Mesenchymal stem cell (in vitro differentiated cells and primary cell): ENCODE measurements around the gene ADCYAP1. TPM values are rescaled to one million over a fixed set of nuclear protein-coding genes. Genes with fewer than 3 reads are reported as not detected.
A peak's percentile ranks its signal among the peaks of the same experiment; 100 is the strongest.

Experiments
- DNase-seq: peaks from one replicate; pipeline ENCODE4 v3.0.0-alpha.2; 2013
- H2AFZ ChIP-seq: one replicate; pipeline ENCODE4 v1.6.1; 2013; ENCODE audit warnings: low read depth, mild to moderate bottlenecking, control low read depth, inconsistent platforms, low read length, moderate library complexity
- H2AK5ac ChIP-seq: 2 replicates; pipeline ENCODE4 v1.6.1; 2013; ENCODE audit warnings: low read length, moderate library complexity, mild to moderate bottlenecking, inconsistent platforms; ENCODE audit not compliant: severe bottlenecking
- H2BK120ac ChIP-seq: one replicate; pipeline ENCODE4 v1.6.1; 2013; ENCODE audit warnings: low read depth, mild to moderate bottlenecking, inconsistent platforms, low read length, moderate library complexity
- H2BK12ac ChIP-seq, 2 experiments: one replicate each; pipeline ENCODE4 v1.6.1; 2013; ENCODE audit warnings: inconsistent platforms in 2 of 2, low read length in 2 of 2, mild to moderate bottlenecking in 2 of 2, moderate library complexity in 2 of 2, control low read depth in 1 of 2
- H2BK15ac ChIP-seq: one replicate; pipeline ENCODE4 v1.6.1; 2013; ENCODE audit warnings: mild to moderate bottlenecking, low read depth, inconsistent platforms; ENCODE audit not compliant: poor library complexity, severe bottlenecking
- H2BK5ac ChIP-seq: 2 replicates; pipeline ENCODE4 v1.6.1; 2013; ENCODE audit warnings: low read depth, mild to moderate bottlenecking, low read length, control low read depth, inconsistent platforms; ENCODE audit not compliant: poor library complexity, severe bottlenecking
- H3K14ac ChIP-seq, 2 experiments: one replicate each; pipeline ENCODE4 v1.6.1; 2013; ENCODE audit warnings: inconsistent platforms in 2 of 2, low read length in 2 of 2, control low read depth in 1 of 2, mild to moderate bottlenecking in 1 of 2, moderate library complexity in 1 of 2
- H3K18ac ChIP-seq, 2 experiments: one replicate each; pipeline ENCODE4 v1.6.1; 2013; ENCODE audit warnings: inconsistent platforms in 2 of 2, low read length in 2 of 2, control low read depth in 1 of 2, low read depth in 1 of 2, mild to moderate bottlenecking in 1 of 2
- H3K23ac ChIP-seq, 2 experiments: one replicate each; pipeline ENCODE4 v1.6.1; 2013; ENCODE audit warnings: inconsistent platforms in 2 of 2, low read length in 2 of 2, mild to moderate bottlenecking in 2 of 2, moderate library complexity in 2 of 2, control low read depth in 1 of 2
- H3K27ac ChIP-seq: 2 replicates; pipeline ENCODE4 v1.5.1; 2013; ENCODE audit warnings: mild to moderate bottlenecking, moderate library complexity, low read length, control low read depth, inconsistent platforms; ENCODE audit not compliant: poor library complexity, severe bottlenecking
- H3K27me3 ChIP-seq, 2 experiments: 2 replicates each; pipeline versions ENCODE4 v1.6.1 to v1.7.0; 2013; ENCODE audit warnings: low read length in 2 of 2, mild to moderate bottlenecking in 2 of 2, moderate library complexity in 2 of 2, control low read depth in 1 of 2, inconsistent platforms in 1 of 2; ENCODE audit not compliant: control insufficient read depth in 1 of 2, insufficient read depth in 1 of 2
- H3K36me3 ChIP-seq, 2 experiments: 2 replicates each; pipeline versions ENCODE4 v1.6.1 to v1.7.0; 2013; ENCODE audit warnings: low read length in 2 of 2, control low read depth in 1 of 2, inconsistent platforms in 1 of 2, low read depth in 1 of 2, mild to moderate bottlenecking in 1 of 2; ENCODE audit not compliant: insufficient read depth in 2 of 2, control insufficient read depth in 1 of 2
- H3K4ac ChIP-seq, 2 experiments: one replicate each; pipeline ENCODE4 v1.6.1; 2013; ENCODE audit warnings: inconsistent platforms in 2 of 2, low read length in 2 of 2, mild to moderate bottlenecking in 2 of 2, moderate library complexity in 2 of 2, control low read depth in 1 of 2, low read depth in 1 of 2
- H3K4me1 ChIP-seq: 2 replicates; pipeline ENCODE4 v1.6.1; 2013; ENCODE audit warnings: low read depth, low read length, control low read depth; ENCODE audit not compliant: control insufficient read depth, insufficient read depth
- H3K4me2 ChIP-seq: 2 replicates; pipeline ENCODE4 v1.6.1; 2013; ENCODE audit warnings: low read length, mild to moderate bottlenecking, inconsistent platforms; ENCODE audit not compliant: poor library complexity, severe bottlenecking
- H3K4me3 ChIP-seq, 2 experiments: 2 replicates each; pipeline versions ENCODE4 v1.5.1 to v1.7.0; 2013; ENCODE audit warnings: low read length in 2 of 2, mild to moderate bottlenecking in 2 of 2, control low read depth in 1 of 2, low read depth in 1 of 2; ENCODE audit not compliant: insufficient read depth in 1 of 2
- H3K79me1 ChIP-seq: replicated peaks from 2 replicates; pipeline ENCODE4 v1.6.1; 2013; ENCODE audit warnings: mild to moderate bottlenecking, control low read depth, low read length, inconsistent platforms; ENCODE audit not compliant: poor library complexity, severe bottlenecking
- H3K9ac ChIP-seq: 2 replicates; pipeline ENCODE4 v1.7.0; 2013; ENCODE audit warnings: mild to moderate bottlenecking, low read length, moderate library complexity
- H3K9me3 ChIP-seq: 2 replicates; pipeline ENCODE4 v1.7.0; 2013; ENCODE audit warnings: mild to moderate bottlenecking, low read length; ENCODE audit not compliant: control insufficient read depth
- H4K8ac ChIP-seq: one replicate; pipeline ENCODE4 v1.6.1; 2013; ENCODE audit warnings: inconsistent platforms, mild to moderate bottlenecking, low read length, moderate library complexity
- H4K91ac ChIP-seq: one replicate; pipeline ENCODE4 v1.6.1; 2013; ENCODE audit warnings: mild to moderate bottlenecking, low read length, inconsistent platforms
- WGBS: methylation state at CpG from one replicate; pipeline ENCODE4 v1.1.7; 2013; ENCODE audit warnings: mixed read lengths; 5-methylcytosine and 5-hydroxymethylcytosine counted together
- polyA plus RNA-seq, 2 experiments: library from polyadenylated mRNA; stranded (reverse); fragments of 200-250 nt; gene quantifications; one replicate each; pipeline ENCODE4 v1.2.3, GENCODE V29; 2013

Gene ADCYAP1
- not detected for polyA plus RNA-seq (2013, experiment 1 of 2)
- not detected for polyA plus RNA-seq (2013, experiment 2 of 2)

GRCh38 chr18:904218-905090 lies at the start of gene ADCYAP1:
TSS of gene ADCYAP1 (plus strand) at chr18:904871. CDS start at chr18:905387, 516 bp downstream.
- peak; percentile 17 for DNase-seq
- no peak within 1 kb of the TSS for H2BK120ac ChIP-seq
- H3K4me2 ChIP-seq = peak within 1 kb of the TSS; percentile 27
- peak within 1 kb of the TSS in 1 of 2 experiments; percentile 72 for H3K23ac ChIP-seq
- H3K79me1 ChIP-seq = no peaks in the 10 kb centered on the region
- H3K27me3 ChIP-seq = peaks cover 89 to 97% of the 10 kb centered on the region in 2 experiments
- no peak within 1 kb of the TSS for H3K18ac ChIP-seq
- no peaks in the 10 kb centered on the region for H3K36me3 ChIP-seq
- H4K8ac ChIP-seq = no peak within 1 kb of the TSS
- peaks cover 3% of the 10 kb centered on the region for H3K9me3 ChIP-seq
- H2BK15ac ChIP-seq = no peak within 1 kb of the TSS
- 7% methylated on average over 51 of the region's 51 CpGs for WGBS
- no peak within 1 kb of the TSS for H2AFZ ChIP-seq
- H4K91ac ChIP-seq = no peak within 1 kb of the TSS
- H2BK5ac ChIP-seq = no peak within 1 kb of the TSS
- no peak within 1 kb of the TSS for H3K9ac ChIP-seq
- H3K4me3 ChIP-seq = no peak within 1 kb of the TSS
- no peak within 1 kb of the TSS for H3K14ac ChIP-seq
- no peak within 1 kb of the TSS for H2AK5ac ChIP-seq
- H2BK12ac ChIP-seq = no peak within 1 kb of the TSS
- no peak within 1 kb of the TSS for H3K4ac ChIP-seq
- peaks cover 41% of the 10 kb centered on the region for H3K4me1 ChIP-seq
- H3K27ac ChIP-seq = no peak within 1 kb of the TSS

GRCh38 chr18:857986-858385 lies 46.7 kb upstream of the ADCYAP1 start:
- no peak overlapping the region for H3K18ac ChIP-seq
- H3K36me3 ChIP-seq = no peaks in the 10 kb centered on the region
- no peaks in the 10 kb centered on the region for H3K4me1 ChIP-seq
- no peak overlapping the region for H2AFZ ChIP-seq
- no peak overlapping the region for H2AK5ac ChIP-seq
- no peaks in the 10 kb centered on the region for H3K79me1 ChIP-seq
- 89% methylated on average over 1 of the region's 2 CpGs for WGBS
- H4K8ac ChIP-seq = no peak overlapping the region
- no peak overlapping the region for H3K14ac ChIP-seq
- H3K9ac ChIP-seq = no peak overlapping the region
- H2BK12ac ChIP-seq = no peak overlapping the region
- H3K4ac ChIP-seq = no peak overlapping the region
- H3K4me2 ChIP-seq = no peak overlapping the region
- H2BK120ac ChIP-seq = no peak overlapping the region
- no peak overlapping the region for H2BK15ac ChIP-seq
- H3K4me3 ChIP-seq = no peak overlapping the region
- no peak overlapping the region for H2BK5ac ChIP-seq
- H4K91ac ChIP-seq = no peak overlapping the region
- peaks cover 0 to 6% of the 10 kb centered on the region in 2 experiments for H3K27me3 ChIP-seq
- no peaks in the 10 kb centered on the region for H3K9me3 ChIP-seq
- no peak for DNase-seq
- H3K23ac ChIP-seq = no peak overlapping the region
- H3K27ac ChIP-seq = no peak overlapping the region

GRCh38 chr18:864872-865273 lies 39.8 kb upstream of the ADCYAP1 start:
- H3K9ac ChIP-seq = peak overlapping the region; percentile 36
- peaks cover 3 to 9% of the 10 kb centered on the region in 2 experiments for H3K27me3 ChIP-seq
- no peaks in the 10 kb centered on the region for H3K36me3 ChIP-seq
- H3K18ac ChIP-seq = no peak overlapping the region
- H4K8ac ChIP-seq = no peak overlapping the region
- no peak overlapping the region for H2AFZ ChIP-seq
- H3K14ac ChIP-seq = no peak overlapping the region
- peak overlapping the region in 1 of 2 experiments; percentile 50 for H3K4me3 ChIP-seq
- 3% methylated on average over 13 of the region's 15 CpGs for WGBS
- H3K9me3 ChIP-seq = no peaks in the 10 kb centered on the region
- H4K91ac ChIP-seq = no peak overlapping the region
- no peak overlapping the region for H2BK5ac ChIP-seq
- H3K27ac ChIP-seq = no peak overlapping the region
- H2AK5ac ChIP-seq = no peak overlapping the region
- H2BK120ac ChIP-seq = no peak overlapping the region
- no peaks in the 10 kb centered on the region for H3K4me1 ChIP-seq
- H3K4me2 ChIP-seq = no peak overlapping the region
- no peak overlapping the region for H2BK12ac ChIP-seq
- no peak overlapping the region for H3K23ac ChIP-seq
- no peaks in the 10 kb centered on the region for H3K79me1 ChIP-seq
- DNase-seq = peak; percentile 73
- H2BK15ac ChIP-seq = no peak overlapping the region
- no peak overlapping the region for H3K4ac ChIP-seq

- no peak overlapping the region for H2BK120ac ChIP-seq
- H2AFZ ChIP-seq = no peak overlapping the region
- H3K27ac ChIP-seq = no peak overlapping the region
- no peak for DNase-seq
- no peaks in the 10 kb centered on the region for H3K9me3 ChIP-seq
- H3K4me2 ChIP-seq = no peak overlapping the region
- H2BK15ac ChIP-seq = no peak overlapping the region
- no peak overlapping the region for H2BK5ac ChIP-seq
- H4K8ac ChIP-seq = no peak overlapping the region
- no peak overlapping the region for H3K23ac ChIP-seq
- no peak overlapping the region for H4K91ac ChIP-seq
- H2BK12ac ChIP-seq = no peak overlapping the region
- H3K4ac ChIP-seq = no peak overlapping the region
- H3K79me1 ChIP-seq = no peaks in the 10 kb centered on the region
- no peak overlapping the region for H3K9ac ChIP-seq
- H3K27me3 ChIP-seq = peaks cover 3 to 15% of the 10 kb centered on the region in 2 experiments
- WGBS = 94% methylated on average over 2 of the region's 3 CpGs
- H3K4me3 ChIP-seq = no peak overlapping the region
- no peak overlapping the region for H2AK5ac ChIP-seq
- no peaks in the 10 kb centered on the region for H3K36me3 ChIP-seq
- H3K4me1 ChIP-seq = no peaks in the 10 kb centered on the region
- H3K18ac ChIP-seq = no peak overlapping the region
- H3K14ac ChIP-seq = no peak overlapping the region
Observed at GRCh38 chr18:867257-867656, 37.4 kb upstream of the ADCYAP1 start.
